Mesenchymal stem cell (in vitro differentiated cells and primary cell): ENCODE data around the gene SHANK1.
A peak's percentile ranks its signal among the peaks of the same experiment; 100 is the strongest.

ENCODE experiments used
- DNase-seq: peaks from one replicate; pipeline ENCODE4 v3.0.0-alpha.2; 2013
- H2AFZ ChIP-seq: one replicate; pipeline ENCODE4 v1.6.1; 2013; ENCODE audit warnings: low read depth, mild to moderate bottlenecking, control low read depth, inconsistent platforms, low read length, moderate library complexity
- H2AK5ac ChIP-seq: 2 replicates; pipeline ENCODE4 v1.6.1; 2013; ENCODE audit warnings: low read length, moderate library complexity, mild to moderate bottlenecking, inconsistent platforms; ENCODE audit not compliant: severe bottlenecking
- H2BK120ac ChIP-seq: one replicate; pipeline ENCODE4 v1.6.1; 2013; ENCODE audit warnings: low read depth, mild to moderate bottlenecking, inconsistent platforms, low read length, moderate library complexity
- H2BK12ac ChIP-seq, 2 experiments: one replicate each; pipeline ENCODE4 v1.6.1; 2013; ENCODE audit warnings: inconsistent platforms in 2 of 2, low read length in 2 of 2, mild to moderate bottlenecking in 2 of 2, moderate library complexity in 2 of 2, control low read depth in 1 of 2
- H2BK15ac ChIP-seq: one replicate; pipeline ENCODE4 v1.6.1; 2013; ENCODE audit warnings: mild to moderate bottlenecking, low read depth, inconsistent platforms; ENCODE audit not compliant: poor library complexity, severe bottlenecking
- H2BK5ac ChIP-seq: 2 replicates; pipeline ENCODE4 v1.6.1; 2013; ENCODE audit warnings: low read depth, mild to moderate bottlenecking, low read length, control low read depth, inconsistent platforms; ENCODE audit not compliant: poor library complexity, severe bottlenecking
- H3K14ac ChIP-seq, 2 experiments: one replicate each; pipeline ENCODE4 v1.6.1; 2013; ENCODE audit warnings: inconsistent platforms in 2 of 2, low read length in 2 of 2, control low read depth in 1 of 2, mild to moderate bottlenecking in 1 of 2, moderate library complexity in 1 of 2
- H3K18ac ChIP-seq, 2 experiments: one replicate each; pipeline ENCODE4 v1.6.1; 2013; ENCODE audit warnings: inconsistent platforms in 2 of 2, low read length in 2 of 2, control low read depth in 1 of 2, low read depth in 1 of 2, mild to moderate bottlenecking in 1 of 2
- H3K23ac ChIP-seq, 2 experiments: one replicate each; pipeline ENCODE4 v1.6.1; 2013; ENCODE audit warnings: inconsistent platforms in 2 of 2, low read length in 2 of 2, mild to moderate bottlenecking in 2 of 2, moderate library complexity in 2 of 2, control low read depth in 1 of 2
- H3K27ac ChIP-seq: 2 replicates; pipeline ENCODE4 v1.5.1; 2013; ENCODE audit warnings: mild to moderate bottlenecking, moderate library complexity, low read length, control low read depth, inconsistent platforms; ENCODE audit not compliant: poor library complexity, severe bottlenecking
- H3K27me3 ChIP-seq, 2 experiments: 2 replicates each; pipeline versions ENCODE4 v1.6.1 to v1.7.0; 2013; ENCODE audit warnings: low read length in 2 of 2, mild to moderate bottlenecking in 2 of 2, moderate library complexity in 2 of 2, control low read depth in 1 of 2, inconsistent platforms in 1 of 2; ENCODE audit not compliant: control insufficient read depth in 1 of 2, insufficient read depth in 1 of 2
- H3K36me3 ChIP-seq, 2 experiments: 2 replicates each; pipeline versions ENCODE4 v1.6.1 to v1.7.0; 2013; ENCODE audit warnings: low read length in 2 of 2, control low read depth in 1 of 2, inconsistent platforms in 1 of 2, low read depth in 1 of 2, mild to moderate bottlenecking in 1 of 2; ENCODE audit not compliant: insufficient read depth in 2 of 2, control insufficient read depth in 1 of 2
- H3K4ac ChIP-seq, 2 experiments: one replicate each; pipeline ENCODE4 v1.6.1; 2013; ENCODE audit warnings: inconsistent platforms in 2 of 2, low read length in 2 of 2, mild to moderate bottlenecking in 2 of 2, moderate library complexity in 2 of 2, control low read depth in 1 of 2, low read depth in 1 of 2
- H3K4me1 ChIP-seq: 2 replicates; pipeline ENCODE4 v1.6.1; 2013; ENCODE audit warnings: low read depth, low read length, control low read depth; ENCODE audit not compliant: control insufficient read depth, insufficient read depth
- H3K4me2 ChIP-seq: 2 replicates; pipeline ENCODE4 v1.6.1; 2013; ENCODE audit warnings: low read length, mild to moderate bottlenecking, inconsistent platforms; ENCODE audit not compliant: poor library complexity, severe bottlenecking
- H3K4me3 ChIP-seq, 2 experiments: 2 replicates each; pipeline versions ENCODE4 v1.5.1 to v1.7.0; 2013; ENCODE audit warnings: low read length in 2 of 2, mild to moderate bottlenecking in 2 of 2, control low read depth in 1 of 2, low read depth in 1 of 2; ENCODE audit not compliant: insufficient read depth in 1 of 2
- H3K79me1 ChIP-seq: replicated peaks from 2 replicates; pipeline ENCODE4 v1.6.1; 2013; ENCODE audit warnings: mild to moderate bottlenecking, control low read depth, low read length, inconsistent platforms; ENCODE audit not compliant: poor library complexity, severe bottlenecking
- H3K9ac ChIP-seq: 2 replicates; pipeline ENCODE4 v1.7.0; 2013; ENCODE audit warnings: mild to moderate bottlenecking, low read length, moderate library complexity
- H3K9me3 ChIP-seq: 2 replicates; pipeline ENCODE4 v1.7.0; 2013; ENCODE audit warnings: mild to moderate bottlenecking, low read length; ENCODE audit not compliant: control insufficient read depth
- H4K8ac ChIP-seq: one replicate; pipeline ENCODE4 v1.6.1; 2013; ENCODE audit warnings: inconsistent platforms, mild to moderate bottlenecking, low read length, moderate library complexity
- H4K91ac ChIP-seq: one replicate; pipeline ENCODE4 v1.6.1; 2013; ENCODE audit warnings: mild to moderate bottlenecking, low read length, inconsistent platforms
- WGBS: methylation state at CpG from one replicate; pipeline ENCODE4 v1.1.7; 2013; ENCODE audit warnings: mixed read lengths; 5-methylcytosine and 5-hydroxymethylcytosine counted together

SHANK1 gene

DNA sequence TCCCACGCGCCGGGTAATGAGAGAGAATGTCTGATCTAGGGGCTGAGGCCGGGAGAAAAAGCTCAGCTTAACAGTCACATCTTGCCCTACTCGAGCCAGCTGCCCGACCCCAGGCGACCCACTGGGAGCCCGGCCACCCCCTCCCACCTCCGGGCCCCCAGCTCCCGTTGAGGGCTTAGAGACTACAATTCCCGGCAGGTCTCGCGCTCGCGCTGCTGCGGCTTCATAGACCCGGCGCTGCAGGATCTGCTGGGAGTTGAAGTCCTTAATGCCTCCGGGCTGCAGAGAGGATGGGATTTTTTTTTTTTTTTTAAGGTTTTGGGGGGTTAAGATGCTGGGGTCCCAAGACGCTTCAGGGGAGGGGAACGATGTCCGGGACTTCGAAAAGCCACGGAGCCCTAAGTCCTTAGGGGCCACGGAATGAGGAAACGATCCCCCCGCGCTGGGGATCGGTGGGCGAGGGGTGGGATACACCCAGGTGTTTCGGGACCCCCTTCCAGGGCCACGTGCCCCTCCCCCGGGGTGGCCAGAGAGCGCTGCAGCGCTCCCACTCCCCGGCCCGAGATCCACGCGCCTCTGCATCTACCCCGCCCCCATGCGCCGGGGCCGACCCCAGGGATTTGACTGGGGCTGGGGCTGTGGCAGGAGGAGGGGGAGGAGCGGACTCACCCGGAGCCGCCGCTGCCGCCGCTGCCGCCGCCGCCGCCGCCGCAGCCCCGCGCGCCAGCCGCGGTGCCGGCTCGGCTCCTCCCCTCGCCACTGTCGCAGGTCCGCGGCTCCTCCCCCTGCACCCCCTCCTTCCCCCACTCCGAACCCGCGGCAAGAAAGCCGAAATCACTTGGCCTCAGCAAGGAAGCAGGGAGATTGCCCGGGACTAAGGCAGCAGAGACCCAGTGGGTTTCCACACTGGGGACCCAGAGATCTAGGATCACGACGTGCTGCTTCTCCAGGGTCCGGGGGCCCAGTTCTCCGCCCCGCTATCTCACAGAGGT, 80.2 kb downstream of the SHANK1 start, which contains the start of gene SYT3:
TSS of gene SYT3 (minus strand) at position 761 of the 992 bp plus-strand sequence. CDS start 2,470 bp downstream, outside the sequence.
- Histone ChIP-seq H3K9ac (no peak within 1 kb of the TSS), H3K4me1 (no peaks in the 10 kb centered on the region), H3K14ac (no peak within 1 kb of the TSS), H2BK5ac (no peak within 1 kb of the TSS), H3K4ac (no peak within 1 kb of the TSS), H3K18ac (no peak within 1 kb of the TSS), H4K8ac (no peak within 1 kb of the TSS), H2AK5ac (no peak within 1 kb of the TSS), H4K91ac (no peak within 1 kb of the TSS), H3K27me3 (peaks cover 0 to 61% of the 10 kb centered on the region in 2 experiments), H2BK15ac (no peak within 1 kb of the TSS), H2AFZ (no peak within 1 kb of the TSS), H3K4me3 (peak within 1 kb of the TSS in 1 of 2 experiments; percentile 67), H2BK12ac (no peak within 1 kb of the TSS), H3K36me3 (no peaks in the 10 kb centered on the region), H2BK120ac (no peak within 1 kb of the TSS), H3K23ac (no peak within 1 kb of the TSS), H3K27ac (no peak within 1 kb of the TSS), H3K9me3 (peaks cover 2% of the 10 kb centered on the region), H3K79me1 (no peaks in the 10 kb centered on the region), H3K4me2 (no peak within 1 kb of the TSS)
- no peak for DNase-seq
- 53% methylated on average over 34 of the region's 76 CpGs for WGBS

DNA sequence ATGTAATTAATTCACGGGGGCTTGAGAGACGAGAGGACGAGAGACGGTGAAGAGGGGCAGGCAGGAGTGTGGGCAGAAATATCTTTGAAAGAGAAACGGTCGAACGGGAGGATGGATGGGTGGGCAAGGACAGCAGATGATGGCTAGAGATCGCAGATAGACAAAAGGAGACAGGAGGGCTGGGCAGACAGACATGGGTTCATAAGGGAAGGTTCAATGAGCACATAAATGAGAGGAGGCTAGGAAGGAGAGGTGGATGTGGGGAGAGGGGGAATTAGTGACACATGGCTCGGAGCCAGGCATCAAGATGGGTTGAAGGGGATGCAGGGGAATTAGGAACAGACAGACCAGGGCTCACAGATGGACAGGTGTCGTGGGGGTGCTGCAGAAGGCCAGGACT, 81.0 kb downstream of the SHANK1 start:
- no peak overlapping the region for H3K18ac ChIP-seq
- 72% methylated on average over 10 of the region's 10 CpGs for WGBS
- no peak overlapping the region for H3K4ac ChIP-seq
- no peak overlapping the region for H4K8ac ChIP-seq
- H3K79me1 ChIP-seq = no peaks in the 10 kb centered on the region
- H2AFZ ChIP-seq = no peak overlapping the region
- no peaks in the 10 kb centered on the region for H3K4me1 ChIP-seq
- H2BK120ac ChIP-seq = no peak overlapping the region
- no peak overlapping the region for H2BK5ac ChIP-seq
- H3K9ac ChIP-seq = no peak overlapping the region
- H2AK5ac ChIP-seq = no peak overlapping the region
- peaks cover 0 to 54% of the 10 kb centered on the region in 2 experiments for H3K27me3 ChIP-seq
- H3K23ac ChIP-seq = no peak overlapping the region
- H2BK12ac ChIP-seq = no peak overlapping the region
- DNase-seq = no peak
- no peak overlapping the region for H2BK15ac ChIP-seq
- no peaks in the 10 kb centered on the region for H3K36me3 ChIP-seq
- no peak overlapping the region for H3K4me2 ChIP-seq
- no peak overlapping the region for H3K14ac ChIP-seq
- H4K91ac ChIP-seq = no peak overlapping the region
- no peak overlapping the region for H3K27ac ChIP-seq
- peaks cover 11% of the 10 kb centered on the region for H3K9me3 ChIP-seq
- no peak overlapping the region for H3K4me3 ChIP-seq

DNA sequence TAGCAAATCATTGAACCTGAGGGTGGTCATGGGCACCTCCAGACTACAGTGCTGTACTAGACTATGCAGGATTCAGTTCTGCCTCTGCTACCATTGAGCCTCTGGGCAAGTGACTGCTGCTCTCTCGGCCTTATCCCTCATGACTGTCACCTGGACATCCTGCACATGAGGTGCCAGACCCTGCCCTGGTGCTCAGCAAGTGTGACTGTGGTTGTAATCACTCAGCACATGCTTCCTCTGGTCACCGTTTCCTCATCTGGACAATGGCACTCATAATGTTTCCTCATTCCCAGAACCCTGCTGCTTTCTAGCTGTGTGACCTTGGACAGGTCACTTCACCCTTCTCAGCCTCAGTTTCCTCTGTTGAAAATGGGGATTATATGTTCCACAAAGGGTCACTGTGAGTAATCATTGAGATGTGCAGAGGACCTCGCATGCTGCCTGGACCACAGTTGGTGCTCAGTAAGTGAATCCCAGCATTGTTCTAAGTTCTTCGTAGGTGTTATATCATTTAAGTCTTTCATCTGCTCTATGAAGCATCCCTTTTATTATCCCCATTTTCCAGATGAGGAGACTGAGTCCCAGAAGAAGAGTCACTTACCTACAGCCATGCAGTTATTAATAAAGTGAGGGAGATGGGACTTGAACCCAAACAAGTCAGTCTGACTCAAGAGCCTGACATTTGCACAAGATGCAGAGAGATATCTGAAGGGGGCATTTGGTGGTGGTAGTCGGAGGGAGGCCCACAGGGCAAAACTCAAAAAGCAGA, 83.1 kb downstream of the SHANK1 start:
- H3K23ac ChIP-seq = no peak overlapping the region
- H3K36me3 ChIP-seq = no peaks in the 10 kb centered on the region
- H2AK5ac ChIP-seq = no peak overlapping the region
- peaks cover 0 to 46% of the 10 kb centered on the region in 2 experiments for H3K27me3 ChIP-seq
- no peak overlapping the region for H2BK12ac ChIP-seq
- no peak for DNase-seq
- no peak overlapping the region for H3K14ac ChIP-seq
- H2AFZ ChIP-seq = no peak overlapping the region
- H2BK15ac ChIP-seq = no peak overlapping the region
- no peak overlapping the region for H3K4me2 ChIP-seq
- H2BK120ac ChIP-seq = no peak overlapping the region
- no peak overlapping the region for H3K4me3 ChIP-seq
- no peak overlapping the region for H3K27ac ChIP-seq
- H3K9me3 ChIP-seq = peaks cover 15% of the 10 kb centered on the region
- no peak overlapping the region for H4K91ac ChIP-seq
- H4K8ac ChIP-seq = peak overlapping the region; percentile 9
- no peaks in the 10 kb centered on the region for H3K79me1 ChIP-seq
- H3K18ac ChIP-seq = no peak overlapping the region
- no peak overlapping the region for H2BK5ac ChIP-seq
- no peak overlapping the region for H3K9ac ChIP-seq
- H3K4me1 ChIP-seq = no peaks in the 10 kb centered on the region
- no peak overlapping the region for H3K4ac ChIP-seq
- 51% methylated on average over 4 of the region's 5 CpGs for WGBS

DNA sequence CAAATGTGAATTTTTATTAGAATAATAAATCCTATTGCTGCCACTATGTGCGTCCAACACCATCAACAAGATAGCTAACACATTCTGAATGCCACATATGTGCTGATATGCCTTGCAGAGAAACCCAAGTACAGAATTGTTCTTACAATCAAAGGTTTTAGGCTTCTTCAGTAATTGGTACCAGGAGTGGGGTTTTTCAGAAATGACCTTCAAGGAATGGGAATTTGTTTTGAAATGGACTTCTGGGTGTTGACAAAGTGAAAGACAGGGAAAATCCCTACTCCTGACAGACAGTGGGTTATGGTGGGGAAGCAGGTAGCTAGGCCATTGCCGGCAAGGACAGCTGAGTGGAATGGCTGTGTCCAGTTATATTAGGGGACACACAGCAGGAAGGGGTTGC, 85.6 kb downstream of the SHANK1 start:
- no peak for DNase-seq
- no peak overlapping the region for H2BK15ac ChIP-seq
- 82% methylated on average over 1 of the region's 2 CpGs for WGBS

More for the DNA sequence above, 85.6 kb downstream of the SHANK1 start:
- Histone ChIP-seq H2BK120ac (no peak overlapping the region), H3K18ac (no peak overlapping the region), H3K27ac (no peak overlapping the region), H4K91ac (no peak overlapping the region), H2BK12ac (no peak overlapping the region), H2AFZ (no peak overlapping the region), H3K79me1 (no peaks in the 10 kb centered on the region), H3K27me3 (peaks cover 0 to 30% of the 10 kb centered on the region in 2 experiments), H3K4me2 (no peak overlapping the region), H3K4ac (no peak overlapping the region), H3K9me3 (peaks cover 15% of the 10 kb centered on the region), H2AK5ac (no peak overlapping the region), H3K4me1 (no peaks in the 10 kb centered on the region), H2BK5ac (no peak overlapping the region), H3K4me3 (peak overlapping the region in 1 of 2 experiments; percentile 40), H4K8ac (no peak overlapping the region), H3K36me3 (no peaks in the 10 kb centered on the region), H3K9ac (no peak overlapping the region), H3K14ac (no peak overlapping the region), H3K23ac (no peak overlapping the region)
